ENCODE measurements around the gene GALNT17.
A peak's percentile ranks its signal among the peaks of the same experiment; 100 is the strongest.
"Not testable (repeated sequence)": the region's sequence is repeated elsewhere in the genome, so short reads cannot be mapped to it uniquely, and the experiment has no call there.

Gene GALNT17

DNA sequence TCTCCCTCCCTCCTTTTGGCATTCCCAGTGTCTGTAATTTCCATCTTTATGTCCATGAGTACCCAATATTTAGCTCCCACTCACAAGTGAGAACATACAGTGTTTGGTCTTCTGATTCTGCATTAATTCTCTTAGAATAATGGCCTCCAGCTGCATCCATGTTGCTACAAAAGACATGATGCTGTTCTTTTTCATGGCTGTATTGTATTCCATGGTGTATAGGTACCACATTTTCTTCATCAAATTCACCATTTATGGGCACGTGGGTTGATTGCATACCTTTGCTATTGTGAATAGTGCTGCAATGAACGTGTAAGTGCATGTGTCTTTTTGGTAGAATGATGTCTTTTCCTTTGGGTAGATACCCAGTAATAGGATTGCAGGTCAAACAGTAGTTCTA lies 576.8 kb downstream of the GALNT17 start:
- DNase-seq, result no peak

DNA sequence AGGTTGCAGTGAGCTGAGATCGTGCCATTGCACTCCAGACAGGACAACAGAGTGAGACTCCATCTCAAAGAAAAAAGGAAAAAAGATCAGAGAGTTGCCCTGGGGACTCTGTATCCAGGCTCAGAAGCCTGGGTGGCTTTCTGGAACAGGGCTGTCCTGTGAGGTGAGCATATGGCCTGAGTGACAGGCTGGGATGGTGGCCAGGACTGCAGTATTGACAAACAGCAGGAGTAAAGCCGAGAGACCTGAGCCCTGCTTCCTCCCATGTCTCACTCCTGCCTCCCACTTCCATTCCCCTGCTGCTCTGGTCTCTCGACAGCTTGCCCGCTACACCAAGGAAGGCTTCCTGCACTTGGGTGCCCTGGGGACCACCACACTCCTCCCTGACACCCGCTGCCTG lies 578.5 kb downstream of the GALNT17 start:
- DNase-seq, result no peak

DNA sequence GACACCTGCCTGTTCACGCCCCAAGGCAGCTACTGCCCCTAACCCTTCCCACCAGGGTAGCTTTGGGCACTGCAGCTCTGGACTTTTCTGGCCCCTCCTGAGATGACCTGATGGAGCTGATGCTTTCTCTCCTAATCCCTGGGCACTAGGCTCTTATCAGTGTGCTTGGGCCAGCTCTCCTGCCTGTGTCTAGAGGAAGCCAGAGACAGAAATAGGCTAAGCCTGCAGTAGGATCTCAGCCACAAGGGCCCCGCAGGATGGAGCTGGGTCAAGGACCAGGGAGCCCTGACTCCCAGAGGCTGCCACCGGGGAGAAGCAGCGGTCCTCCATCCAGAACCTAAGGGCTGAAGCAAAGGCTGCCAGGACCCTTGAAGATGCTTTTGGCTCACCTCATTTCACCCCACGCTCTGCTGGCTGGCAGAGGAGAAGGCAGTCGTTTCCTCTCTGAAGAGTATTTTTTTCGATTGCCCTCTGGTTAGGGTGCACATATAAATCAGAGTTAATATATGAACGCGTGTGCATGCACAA lies 580.8 kb downstream of the GALNT17 start:
- DNase-seq, result no peak

DNA sequence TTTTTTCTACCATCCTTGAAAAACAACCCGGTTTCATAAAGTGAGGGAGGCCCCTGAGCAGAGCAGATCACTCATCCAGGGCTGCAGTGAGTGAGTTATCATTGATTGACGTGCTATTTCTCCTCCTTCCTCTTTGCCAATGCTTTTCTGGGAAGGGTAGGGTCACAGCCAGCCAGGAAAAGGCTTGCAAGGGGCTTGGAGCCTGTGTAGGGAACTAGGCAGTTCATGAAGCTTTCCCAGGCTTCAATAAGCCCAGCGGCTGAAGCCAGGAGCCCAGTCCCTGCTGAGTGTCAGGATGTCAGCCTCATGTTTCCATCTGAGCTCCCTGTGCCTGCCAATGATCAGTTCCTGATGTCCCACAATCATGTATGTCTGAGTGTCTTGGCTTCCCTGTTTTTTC lies 584.7 kb downstream of the GALNT17 start:
- DNase-seq, result no peak

DNA sequence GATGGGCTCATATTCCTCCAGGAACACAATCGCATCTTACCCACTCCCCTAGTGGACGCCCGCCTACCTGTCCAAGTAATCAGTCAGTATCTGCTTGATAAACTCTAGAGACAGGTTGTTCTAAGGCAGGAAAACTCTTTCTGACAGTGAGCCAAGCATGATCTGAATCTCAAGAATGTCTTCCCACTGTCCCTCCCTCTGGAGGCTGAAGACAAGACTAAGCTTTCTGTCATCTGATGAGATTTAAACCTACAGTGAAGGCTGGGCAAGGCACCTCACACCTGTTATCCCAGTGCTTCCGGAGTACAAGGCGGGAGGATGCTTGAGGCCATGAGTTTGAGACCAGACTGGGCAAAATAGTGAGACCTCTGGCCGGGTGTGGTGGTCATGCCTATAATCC lies 586.6 kb downstream of the GALNT17 start:
- no peak for DNase-seq

DNA sequence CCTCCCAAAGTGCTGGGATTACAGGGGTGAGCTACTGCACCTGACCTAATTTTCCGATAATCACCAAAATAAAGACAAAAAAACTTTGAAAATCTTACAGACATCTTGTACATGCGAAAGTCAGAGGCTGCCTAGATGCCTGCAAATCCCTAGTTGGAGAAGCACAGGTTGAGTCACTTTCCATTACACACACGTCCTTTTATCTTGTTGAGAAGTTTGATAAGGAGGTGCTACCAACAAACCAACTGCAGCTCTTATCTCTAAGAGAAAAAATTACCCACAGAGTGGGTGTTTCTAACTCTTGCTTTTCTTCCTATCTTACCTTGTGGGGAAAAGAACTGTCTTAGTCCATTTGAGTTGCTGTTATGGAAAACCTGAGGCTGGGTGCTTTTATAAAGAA lies 589.8 kb downstream of the GALNT17 start:
- no peak for DNase-seq

DNA sequence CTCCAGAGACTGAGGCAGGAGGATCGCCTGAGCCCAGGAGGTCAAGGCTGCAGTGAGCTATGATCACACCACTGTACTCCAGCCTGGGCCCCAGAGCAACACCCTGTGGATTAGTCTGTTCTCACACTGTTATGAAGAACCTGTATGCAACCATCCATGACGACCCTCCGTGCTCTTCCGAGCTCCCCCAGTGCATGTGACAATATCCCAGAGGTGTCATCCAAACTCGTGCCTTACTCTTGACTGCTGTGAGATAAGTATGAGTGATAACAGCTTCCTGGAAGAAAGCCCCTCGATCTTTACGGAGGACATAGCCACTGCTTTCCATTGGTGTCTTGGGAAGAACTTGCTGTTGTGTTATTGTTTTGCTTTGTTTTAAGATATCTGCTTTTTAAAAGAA lies 591.9 kb downstream of the GALNT17 start:
- DNase-seq, result no peak

DNA sequence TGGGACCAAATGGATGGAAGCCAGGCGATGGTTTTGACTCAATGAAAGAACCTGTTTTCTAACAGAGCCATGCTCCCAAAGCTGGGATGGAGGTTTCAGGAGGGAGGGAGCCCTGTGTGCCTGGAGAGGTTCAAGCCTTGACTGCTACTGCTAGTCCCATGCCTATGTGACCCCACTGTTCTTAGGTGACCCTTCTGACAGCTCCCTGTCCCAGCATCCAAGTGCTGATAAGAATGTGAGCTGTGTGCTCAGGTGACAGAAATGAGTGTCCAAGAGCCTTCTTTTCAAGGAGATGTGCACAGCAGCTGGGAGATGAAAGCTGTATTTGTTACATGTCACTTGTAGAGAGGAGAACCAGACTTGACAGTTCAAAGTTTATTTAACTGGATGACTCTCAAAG lies 595.4 kb downstream of the GALNT17 start:
- no peak for DNase-seq

DNA sequence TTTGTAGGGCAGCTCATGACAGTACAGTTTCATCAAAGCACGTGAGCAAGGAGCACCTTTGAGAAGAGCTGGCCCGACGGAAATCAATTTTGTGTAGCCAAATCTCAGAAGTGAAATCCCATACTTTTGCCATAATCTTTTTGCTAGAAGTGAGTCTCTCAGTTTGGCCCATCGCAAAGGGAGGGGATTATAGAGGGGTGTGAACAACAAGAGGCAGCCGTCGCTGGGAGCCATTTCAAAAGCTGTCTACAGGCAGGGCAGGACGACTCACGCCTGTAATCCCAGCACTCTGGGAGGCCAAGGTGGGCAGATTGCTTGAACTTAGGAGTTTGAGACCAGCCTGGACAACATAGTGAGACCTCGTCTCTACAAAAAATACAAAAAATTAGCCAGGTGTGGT lies 599.8 kb downstream of the GALNT17 start:
- no peak for DNase-seq

DNA sequence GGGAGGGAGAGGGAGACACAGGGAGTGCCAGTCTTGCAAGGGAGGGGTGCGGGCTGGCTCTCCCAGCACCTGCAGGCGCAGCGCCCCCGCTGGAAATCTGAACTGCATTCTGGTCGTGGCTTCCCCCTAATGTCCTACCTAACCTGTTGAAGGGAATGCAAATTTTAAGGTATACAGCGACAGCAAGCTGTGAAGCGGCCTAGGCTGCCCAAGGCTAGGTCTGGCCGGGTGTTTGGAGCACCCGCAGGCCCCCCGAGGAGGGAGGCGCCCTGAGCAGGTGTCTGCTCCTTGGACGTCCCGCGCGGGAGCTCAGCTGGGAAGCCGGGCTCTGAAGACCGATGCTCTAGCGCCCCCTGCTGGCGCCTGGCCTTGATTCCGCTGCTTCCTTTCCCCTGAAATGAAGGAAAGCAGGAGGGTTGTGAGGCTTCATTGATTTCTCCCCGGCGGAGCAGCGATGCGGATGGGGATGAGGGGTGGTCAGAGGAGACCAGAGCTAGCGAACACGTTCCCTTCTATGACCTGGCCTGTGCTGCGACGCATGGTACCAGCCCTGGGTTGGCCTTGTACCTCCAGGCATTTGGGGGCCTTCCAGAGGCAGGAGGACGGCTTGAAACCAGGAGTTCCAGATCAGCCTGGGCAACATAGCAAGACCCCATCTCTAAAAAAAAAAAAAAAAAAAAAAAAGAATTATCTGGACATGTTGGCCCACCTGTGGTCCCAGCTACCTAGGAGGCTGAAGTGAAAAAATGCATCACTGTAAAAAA lies 601.3 kb downstream of the GALNT17 start:
- DNase-seq, result peak; percentile 64

DNA sequence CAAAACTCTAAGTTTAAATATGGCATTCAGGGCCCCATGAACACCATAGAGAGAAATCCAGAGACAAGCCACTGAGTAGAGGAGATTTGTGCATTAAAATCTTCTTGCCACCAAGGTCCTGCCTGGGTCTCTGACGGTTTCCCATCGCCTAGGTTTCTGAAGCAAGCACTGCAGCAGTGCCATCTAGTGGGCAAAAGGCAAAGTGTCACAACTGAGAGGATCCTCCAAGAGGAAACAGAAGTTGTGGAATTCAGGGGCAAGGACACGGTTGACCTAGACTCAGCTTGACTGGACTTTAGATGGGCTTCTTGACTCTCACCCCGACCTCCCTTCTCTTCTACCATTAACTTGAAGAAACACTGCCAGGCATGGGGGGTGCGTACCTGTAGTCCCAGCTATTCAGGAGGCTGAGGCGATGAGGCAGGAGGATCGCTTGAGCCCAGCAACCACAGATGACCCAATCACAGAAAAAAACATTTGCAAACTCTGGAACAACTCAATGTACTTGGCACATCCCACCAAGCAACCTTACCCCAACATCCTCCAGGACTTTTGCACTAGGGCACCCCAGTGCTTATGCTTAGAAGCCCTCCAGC lies 604.1 kb downstream of the GALNT17 start:
- DNase-seq, result peak; percentile 29

DNA sequence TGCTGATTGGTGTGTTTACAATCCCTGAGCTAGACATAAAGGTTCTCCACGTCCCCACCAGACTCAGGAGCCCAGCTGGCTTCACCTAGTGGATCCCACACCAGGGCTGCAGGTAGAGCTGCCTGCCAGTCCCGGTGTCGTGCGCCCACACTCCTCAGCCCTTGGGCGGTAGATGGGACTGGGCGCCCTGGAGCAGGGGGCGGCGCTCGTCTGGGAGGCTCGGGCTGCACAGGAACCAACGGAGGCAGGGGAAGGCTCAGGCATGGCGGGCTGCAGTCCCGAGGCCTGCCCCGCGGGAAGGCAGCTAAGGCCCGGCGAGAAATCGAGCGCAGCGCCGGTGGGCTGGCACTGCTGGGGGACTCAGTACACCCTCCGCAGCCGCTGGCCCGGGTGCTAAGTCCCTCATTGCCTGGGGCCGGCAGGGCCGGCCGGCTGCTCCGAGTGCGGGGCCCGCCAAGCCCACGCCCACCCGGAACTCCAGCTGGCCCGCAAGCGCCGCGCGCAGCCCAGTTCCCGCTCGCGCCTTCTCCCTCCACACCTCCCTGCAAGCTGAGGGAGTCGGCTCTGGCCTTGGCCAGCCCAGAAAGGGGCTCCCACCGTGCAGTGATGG lies 606.1 kb downstream of the GALNT17 start:
- not testable (repeated sequence) for DNase-seq

DNA sequence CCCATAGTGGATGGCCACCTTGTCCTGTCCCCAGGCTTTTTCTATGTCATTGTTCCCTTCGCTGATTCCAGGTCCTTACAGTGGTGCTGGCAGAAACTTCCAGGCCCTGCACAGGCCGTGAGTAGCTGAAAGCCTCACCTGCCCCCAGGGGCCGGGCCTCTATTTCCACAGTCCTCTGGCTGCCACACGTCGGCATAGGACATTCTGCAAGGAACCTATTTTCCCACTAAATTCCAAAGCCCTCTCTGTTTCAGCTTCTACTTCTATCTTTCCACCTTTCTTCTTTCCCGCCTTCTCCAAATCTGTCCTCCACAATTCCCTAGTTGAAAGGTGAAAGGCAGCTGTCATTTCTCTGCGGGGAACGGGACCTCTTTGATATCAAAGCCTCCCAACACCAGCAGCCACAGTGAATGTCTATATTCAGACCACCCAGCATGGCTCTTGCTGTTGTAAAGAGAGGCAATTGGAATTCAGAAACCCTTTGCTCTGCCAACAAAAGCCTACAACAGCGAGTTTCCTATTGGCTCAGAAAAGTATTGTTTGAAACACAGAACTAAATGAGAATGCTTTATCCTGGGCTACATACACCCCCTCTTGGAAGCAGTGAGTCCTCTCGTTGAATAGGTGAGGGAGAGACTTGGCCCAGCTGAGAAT lies 607.7 kb downstream of the GALNT17 start:
- DNase-seq, result no peak

DNA sequence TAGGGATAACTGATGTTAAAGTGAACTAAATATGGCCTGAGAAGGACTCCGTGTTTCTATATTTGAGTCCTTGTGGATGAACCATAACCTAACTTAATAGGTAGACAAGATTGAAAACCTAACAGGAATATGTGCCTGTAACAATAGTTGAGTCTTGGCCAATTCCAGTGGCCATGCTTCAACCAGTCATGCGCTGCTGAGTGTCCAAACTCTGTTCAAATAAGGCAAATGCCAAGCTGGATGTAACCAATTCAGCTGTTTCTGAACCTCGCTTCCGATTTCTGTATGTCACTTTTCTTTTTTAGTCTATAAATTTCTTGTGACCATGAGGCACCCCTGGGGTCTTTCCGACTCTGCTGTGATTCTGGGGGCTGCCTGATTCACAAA lies 608.2 kb downstream of the GALNT17 start:
- no peak for DNase-seq

DNA sequence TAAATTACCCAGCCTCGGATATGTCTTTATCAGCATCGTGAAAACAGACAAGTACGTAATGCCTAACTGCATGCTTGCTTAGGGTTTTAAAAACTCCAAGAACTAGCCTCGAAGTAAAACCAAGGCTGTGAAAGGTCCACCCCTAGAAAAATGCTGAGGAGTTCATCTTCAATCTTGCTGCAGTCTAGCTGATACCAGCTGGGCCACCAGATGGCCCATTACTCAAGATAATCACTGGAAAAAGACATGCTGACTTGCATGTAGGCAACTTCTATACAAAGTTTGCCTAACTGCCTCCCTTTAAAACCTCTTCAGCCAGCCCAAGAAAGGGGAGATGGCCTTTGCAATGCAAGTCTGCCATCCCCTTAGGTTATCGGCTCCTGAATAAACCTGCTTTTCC lies 614.1 kb downstream of the GALNT17 start:
- no peak for DNase-seq

DNA sequence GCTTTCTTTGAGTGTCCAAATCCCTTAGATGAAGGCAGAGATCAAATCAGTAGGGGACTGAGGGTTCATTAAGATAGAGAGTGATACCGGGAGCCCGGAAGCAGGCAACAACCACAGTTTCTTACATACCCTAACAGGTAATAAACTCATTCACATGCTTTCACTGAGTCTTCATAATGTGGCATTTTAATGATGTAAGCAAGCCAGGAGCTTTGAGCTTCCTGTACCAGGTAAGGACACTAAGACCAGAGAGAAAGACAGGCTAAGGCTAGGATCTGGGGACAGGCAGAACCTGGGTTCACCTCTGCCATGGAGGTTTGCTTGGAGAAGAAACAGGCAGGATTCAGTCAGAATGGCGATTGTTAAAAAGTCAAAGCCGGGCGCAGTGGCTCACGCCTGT lies 618.3 kb downstream of the GALNT17 start:
- DNase-seq, result no peak

DNA sequence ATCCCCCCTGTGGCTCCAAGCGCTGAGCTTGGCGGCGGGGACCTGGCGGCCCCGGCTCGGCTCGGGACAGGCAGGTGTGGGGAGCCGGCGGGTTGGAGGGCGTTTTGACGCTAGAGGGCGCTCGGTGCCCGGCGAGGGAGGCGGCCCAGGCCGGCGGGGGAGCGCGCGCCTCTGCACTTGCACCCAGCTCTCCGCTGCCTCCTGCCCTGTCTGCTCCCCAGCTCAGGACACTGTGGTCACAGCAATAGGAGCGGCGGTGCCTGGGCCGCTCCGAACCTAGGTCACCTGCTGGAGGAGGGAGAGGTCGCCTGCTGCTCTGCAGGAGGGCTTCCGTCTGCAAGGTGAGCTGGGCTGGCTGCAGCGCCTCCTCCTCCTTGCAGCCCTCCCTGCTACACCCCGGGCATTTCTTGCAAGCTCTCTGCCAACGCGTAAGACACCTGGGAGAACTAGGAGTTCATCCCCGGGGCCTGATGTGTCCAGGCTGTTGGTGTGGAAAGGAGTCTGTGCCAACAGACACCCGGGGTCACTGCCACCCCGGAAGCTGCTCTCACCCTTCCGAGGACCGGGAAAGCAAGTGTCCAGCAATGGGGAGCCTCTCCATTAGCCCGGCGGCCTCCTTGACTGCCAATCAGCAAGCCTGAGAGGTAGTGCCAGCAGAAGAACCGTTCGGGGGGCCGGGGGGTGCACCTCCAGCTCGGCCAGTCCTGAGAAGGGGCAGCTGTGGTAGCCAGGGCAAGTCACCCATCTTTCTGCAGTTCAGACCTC lies 620.4 kb downstream of the GALNT17 start:
- peak; percentile 21 for DNase-seq

DNA sequence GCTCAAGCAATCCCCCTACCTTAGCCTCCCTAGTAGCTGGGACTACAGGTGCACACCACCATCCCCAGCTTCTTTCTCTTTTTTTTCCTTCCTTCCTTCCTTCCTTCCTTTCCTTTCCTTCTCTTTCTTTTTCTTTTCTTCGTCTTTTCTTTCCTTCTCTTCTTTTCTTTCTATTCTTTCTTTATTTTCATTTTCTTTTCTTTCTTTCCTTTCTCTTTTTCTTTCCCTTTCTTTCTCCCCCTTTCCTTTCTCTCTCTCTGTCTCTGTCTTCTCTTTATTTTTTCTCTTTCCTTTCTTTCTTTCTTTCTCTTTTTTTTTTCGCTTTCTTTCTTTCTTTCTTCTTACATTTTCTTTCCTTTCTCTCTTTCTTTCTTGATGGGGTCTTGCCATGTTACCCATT lies 621.3 kb downstream of the GALNT17 start:
- DNase-seq, result no peak

DNA sequence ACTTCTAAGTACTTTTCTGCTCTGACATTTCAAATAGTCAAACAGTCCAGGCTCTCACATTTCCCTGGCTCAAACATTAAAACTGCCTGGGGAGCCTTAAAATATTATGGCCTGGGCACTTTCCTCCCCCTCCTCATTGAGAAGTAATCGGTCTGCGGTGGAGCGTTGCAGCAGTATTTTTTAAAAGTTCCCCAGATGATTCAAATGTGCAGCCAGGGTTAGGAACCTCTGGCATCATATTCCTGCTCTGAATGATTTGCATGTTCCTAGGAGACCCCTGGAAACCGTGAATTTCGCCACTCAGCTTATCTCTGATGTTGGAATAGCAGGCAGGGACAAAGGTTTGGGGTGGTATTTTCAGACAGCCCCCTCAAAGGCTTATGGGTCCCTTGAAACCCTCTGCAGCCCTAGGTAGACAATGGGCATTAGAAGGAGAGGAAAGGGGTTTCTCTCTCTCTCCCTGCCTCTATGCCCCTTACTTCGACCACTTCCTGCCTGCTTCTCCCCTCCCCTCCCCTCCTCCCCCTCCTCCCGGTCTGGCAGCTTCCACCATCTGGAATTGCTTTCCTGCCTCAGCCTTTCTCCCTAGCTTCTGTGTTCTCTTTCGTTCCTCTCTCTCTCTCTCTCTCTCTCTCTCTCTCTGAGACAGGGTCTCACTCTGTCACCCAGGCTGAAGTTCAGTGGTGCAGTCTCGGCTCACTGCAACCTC lies 622.2 kb downstream of the GALNT17 start:
- no peak for DNase-seq

DNA sequence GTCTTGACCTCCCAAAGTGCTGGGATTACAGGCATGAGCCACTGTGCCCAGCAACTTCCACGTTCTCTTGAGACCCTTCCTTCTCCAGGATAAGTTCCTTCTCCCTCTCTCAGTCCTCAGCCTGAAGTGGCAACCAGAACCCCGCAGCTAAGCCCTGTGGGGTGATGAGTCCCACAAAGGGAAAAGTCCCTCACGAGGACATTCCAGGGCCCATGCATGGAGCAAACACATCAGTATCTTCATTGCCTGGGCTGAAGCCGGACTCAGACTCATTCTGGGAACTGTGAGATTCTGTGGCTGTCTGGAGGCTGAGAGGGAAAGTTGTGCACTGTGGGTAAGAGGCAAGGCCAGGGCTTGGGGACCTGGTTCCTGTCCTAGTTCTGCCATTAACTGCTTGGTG lies 622.9 kb downstream of the GALNT17 start:
- no peak for DNase-seq

DNA sequence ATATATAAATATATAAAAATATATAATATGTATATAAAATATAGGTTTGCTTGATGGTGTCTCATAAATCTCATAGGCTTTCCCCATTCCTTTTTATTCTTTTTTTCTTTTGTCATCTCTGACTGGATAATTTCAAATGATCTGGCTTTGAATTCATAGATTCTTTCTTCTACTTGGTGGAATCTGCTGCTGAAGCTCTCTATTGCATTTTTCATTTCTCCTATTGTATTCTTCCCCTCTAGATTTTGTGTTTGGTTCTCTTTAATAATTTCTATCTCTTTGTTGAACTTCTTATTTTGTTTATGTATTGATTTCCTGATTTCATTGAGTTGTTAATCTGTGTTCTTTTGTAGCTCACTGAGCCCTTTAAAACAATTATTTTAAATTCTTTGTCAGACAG lies 629.4 kb downstream of the GALNT17 start:
- no peak for DNase-seq

Measured in stimulated activated CD4-positive, alpha-beta T cell treated with anti-CD3 and anti-CD28 coated beads, Interleukin-4, amount 100 ng/mL, for 1 hour (primary cell).